ENCODE data around the gene ADK.
"Not testable (repeated sequence)": the region's sequence is repeated elsewhere in the genome, so short reads cannot be mapped to it uniquely, and the experiment has no call there.

ADK gene

DNA sequence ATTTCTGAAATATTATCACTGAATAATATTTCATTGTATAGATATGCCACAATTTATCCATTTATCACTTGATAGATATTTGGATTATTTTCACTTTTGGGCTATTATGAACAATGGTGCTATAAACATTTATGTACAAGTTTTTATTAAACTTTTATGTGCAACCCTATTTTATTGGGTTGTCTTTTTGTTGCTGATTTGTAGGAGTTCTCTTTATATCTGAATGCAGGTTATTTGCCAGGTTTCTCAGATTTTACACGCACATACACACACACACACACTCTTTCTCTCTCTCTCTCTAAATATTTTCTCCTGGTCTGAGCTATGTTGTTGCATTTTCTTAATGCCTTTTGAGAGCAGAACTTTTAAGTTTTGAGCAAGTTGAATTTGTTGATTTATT lies 36.2 kb downstream of the ADK start:
- FAIRE-seq, result no peak

DNA sequence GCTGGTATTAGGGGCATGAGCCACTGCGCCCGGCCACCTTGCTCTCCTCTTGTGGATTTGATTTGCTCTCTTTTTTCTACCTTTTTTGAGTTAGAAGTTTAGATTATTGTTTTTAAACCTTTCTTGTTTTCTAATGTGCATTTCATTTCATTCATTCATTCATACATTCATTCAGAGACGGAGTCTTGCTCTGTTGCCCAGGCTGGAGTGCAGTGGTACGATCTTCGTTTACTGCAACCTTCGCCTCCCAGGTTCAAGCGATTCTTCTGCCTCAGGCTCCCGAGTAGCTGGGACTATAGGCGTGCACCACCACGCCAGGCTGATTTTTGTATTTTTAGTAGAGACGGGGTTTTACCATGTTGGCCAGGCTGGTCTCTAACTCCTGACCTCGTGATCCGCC lies 37.6 kb downstream of the ADK start:
- not testable (repeated sequence) for FAIRE-seq

DNA sequence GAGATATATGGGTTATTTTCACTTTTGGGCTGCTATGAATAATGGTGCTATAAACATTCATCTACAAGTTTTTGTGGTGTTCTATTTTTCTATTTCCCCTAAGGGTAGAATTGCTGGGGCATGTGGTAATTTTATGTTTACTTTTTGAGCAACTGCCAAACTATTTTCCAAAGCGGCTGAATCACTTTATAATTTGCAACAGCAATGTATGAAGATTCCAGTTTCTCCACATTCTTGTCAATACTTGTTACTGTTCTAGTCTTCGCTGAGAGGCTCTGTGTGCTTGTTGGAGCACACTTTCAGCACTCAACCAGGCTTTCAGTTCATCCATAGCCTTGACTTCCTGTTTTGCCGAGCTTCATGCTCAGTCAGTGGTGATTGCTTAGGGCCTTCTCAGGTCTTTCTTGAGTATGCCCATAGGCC lies 39.0 kb downstream of the ADK start:
- peak; percentile 56 for FAIRE-seq

DNA sequence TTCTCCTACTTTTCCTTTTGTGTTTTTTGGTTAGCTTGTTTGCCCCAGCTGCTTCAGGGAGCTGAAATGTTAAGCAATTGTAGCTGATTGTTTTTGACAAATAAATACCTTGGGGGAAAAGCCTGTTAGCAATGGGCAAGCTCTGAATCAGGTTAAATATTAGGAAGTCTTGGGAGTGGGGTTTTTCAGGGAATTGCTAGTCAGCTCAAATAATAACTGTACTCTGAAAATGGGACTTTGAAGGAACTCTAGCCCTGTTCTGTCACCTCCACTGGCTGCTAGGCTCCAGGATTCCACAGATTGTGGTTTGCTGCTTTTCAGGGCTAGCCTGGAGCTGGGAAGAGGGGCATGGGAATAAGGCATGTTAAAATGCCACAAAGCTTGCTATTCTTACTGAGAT lies 39.5 kb downstream of the ADK start:
- FAIRE-seq, result no peak

DNA sequence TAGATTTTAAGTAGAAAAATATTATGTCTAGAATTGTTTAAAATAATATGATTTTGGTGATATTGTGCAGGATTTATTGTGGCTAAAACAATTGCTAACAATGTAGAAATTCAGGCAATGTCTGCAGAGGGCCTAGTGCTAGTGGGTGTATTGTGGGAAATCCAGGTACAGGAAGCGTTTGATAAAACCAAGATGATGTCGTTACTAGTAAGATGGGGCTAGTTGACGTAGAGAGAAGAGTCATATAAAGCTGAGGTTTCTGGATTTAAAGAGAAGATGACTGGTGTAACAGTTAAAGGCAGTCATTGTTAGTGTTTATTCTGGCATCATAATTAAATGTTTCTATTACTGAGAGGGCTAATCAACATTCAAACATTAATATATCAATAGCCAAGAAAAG lies 43.5 kb downstream of the ADK start:
- no peak for FAIRE-seq

DNA sequence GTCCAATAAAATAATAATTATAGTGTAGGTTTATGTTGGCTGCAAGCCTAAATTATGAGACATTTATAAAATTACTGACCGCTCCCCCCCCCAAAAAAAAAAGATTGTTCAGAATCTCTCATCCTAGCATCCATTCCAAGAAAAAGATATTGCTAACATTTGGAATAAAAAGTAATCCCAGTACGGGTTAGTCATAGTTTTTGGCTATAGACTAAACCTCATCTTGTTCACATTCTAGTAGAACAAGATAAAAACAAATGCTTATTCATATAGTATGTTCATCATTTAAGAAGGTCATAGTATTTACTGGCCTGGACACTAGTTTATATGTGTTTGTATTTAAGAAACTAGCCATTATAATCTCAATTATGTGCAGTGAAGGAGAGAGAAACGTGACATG lies 44.0 kb downstream of the ADK start:
- no peak for FAIRE-seq

DNA sequence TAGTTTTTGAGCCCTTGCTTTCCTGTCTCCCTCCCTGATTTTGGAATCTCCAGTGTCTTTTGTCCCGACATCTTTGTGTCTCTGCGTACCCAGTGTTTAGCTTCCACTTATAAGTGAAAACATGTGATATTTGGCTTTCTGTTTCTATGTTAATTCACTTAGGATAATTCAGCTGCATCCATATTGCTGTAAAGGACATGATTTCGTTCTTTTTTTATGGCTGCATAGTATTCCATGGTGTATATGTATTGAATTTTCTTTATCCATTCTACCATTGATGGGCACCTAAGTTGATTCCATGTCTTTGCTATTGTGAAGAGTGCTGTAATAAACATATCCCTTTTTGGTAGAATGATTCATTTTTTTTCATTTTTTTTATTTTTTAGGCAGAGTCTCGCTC lies 48.3 kb downstream of the ADK start:
- FAIRE-seq, result no peak

DNA sequence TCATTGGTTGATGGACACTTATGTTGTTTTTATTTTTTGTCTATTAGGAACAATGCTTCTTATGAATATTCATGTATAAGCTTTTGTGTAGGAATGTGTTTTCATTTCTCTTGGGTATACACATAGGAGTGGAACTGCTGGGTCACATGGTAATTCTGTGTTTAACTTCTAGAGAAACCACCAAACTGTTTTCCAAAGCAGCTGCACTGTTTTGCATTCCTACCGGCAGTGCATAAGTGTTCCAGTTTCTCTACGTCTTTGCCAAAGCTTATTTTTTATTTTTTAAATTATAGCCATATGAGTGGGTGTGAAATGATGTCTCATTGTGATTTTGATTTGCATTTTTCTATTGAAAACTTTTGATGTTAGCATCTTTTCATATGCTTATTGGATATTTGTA lies 51.3 kb downstream of the ADK start:
- FAIRE-seq, result no peak

DNA sequence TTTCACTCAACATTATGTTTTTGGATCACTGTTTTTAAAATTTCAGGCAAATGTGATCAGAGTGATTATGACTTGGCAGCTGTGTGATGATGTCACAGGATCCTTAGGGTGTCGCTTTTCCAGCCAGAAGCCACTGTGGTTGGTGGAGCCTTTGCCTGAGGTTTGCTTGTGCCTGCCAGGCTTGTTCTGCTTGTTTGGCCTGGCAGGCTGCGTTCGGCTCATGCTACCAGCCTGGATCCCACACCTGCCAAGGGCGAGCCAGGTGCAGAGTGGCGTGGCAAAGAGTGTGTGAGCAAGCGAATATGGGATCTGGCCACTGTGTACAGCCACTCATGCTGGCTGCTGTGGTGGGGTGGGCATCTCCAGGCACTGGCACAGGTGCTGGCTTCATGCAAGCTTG lies 55.7 kb downstream of the ADK start:
- FAIRE-seq, result no peak

DNA sequence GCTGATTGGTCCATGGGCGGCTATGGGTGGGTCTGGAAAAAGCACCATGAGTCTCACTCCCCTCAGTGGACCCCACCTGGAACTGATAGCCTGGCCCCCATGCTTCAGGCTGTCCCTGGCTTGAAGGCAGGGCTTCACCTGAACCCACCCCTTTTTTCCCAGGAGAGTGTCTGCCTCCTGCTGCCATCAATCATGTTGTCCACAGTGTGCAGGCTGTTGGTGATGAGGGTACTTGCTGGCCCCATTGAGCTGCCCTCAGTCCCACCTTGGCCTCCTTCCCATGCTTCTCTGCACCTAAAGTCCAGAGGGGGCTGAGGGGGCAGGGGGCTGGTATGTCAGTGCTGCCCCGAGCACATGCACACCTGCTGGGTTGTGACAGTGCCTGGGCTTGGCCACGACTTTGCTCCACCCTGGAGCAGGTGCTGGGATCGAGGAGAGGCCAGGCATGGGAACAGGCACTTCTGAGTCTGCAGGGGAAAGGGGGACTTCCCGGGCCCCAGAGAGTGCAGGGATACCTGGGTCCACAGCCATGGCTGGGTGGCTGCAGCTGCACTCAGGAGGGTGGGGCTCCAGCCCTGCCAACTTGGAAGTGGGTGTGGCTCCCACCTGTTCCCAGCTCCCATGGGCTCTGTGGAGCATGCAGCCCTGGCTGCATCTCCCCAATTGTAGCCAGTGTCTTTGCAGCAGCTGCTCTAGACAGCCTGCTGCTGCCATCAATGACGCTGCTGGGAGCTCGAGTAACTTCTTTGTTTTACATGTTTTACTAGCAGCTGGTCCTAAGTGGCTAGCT lies 56.9 kb downstream of the ADK start:
- FAIRE-seq, result no peak

DNA sequence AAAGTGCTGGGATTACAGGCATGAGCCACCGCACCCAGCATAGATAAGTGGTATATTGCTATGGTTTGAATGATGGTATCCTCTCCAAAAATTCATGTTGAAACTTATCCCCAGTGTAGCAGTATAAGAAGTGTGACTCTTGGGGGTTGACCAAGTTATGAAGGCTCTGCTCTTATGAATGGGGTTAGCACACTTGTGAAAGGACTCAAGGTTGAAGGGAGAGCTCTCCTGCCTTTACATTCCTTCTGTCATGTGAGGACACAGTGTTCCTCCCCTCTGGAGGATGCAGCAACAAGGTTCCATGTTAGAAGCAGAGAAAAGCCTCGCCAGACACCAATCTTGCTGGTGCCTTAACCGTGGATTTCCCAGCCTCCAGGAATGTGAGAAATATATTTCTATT lies 58.0 kb downstream of the ADK start:
- FAIRE-seq, result no peak

DNA sequence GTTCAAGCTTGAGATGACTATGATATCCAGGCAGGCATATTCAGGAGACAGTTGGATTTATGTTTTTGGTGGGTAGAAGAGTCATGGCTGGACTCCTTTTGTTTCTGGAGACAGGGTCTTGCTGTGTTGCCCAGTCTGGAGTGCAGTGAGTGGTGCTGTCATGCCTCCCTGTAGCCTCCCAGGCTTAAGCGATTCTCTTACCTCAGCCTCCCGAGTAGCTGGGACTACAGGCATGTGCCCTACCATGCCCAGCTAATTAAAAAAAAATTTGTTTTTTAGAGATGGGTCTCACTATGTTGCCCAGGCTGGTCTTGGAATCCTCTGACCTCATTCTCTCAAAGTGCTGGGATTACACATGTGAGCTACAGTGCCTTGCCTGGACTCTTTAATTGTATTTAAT lies 62.0 kb downstream of the ADK start:
- no peak for FAIRE-seq

DNA sequence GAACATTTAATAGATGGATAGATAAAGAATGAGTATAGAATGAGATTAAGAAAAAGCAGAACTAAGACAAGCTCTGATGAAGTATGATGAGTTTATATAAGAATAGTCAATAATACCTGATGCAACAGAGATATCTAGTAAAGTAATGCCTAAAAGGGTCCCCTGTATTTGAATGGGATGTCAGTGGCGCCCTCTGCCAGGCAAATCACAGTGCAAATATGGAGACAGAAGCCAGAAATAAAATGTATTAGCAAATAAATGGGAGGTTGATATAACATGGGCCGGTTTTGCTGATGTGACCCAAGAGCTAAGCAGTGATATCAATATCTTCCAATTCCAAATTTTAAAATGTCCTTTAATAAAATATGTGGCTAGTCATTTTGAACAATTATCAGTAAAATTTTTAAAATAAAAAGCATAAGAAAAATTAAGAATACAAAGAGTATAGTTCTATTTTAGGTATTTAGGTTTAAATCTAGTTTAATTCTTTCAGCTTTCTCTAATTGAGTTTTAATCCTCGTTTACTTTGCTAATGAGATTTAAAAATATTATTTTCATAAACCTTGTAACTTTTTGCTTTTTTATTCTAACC lies 62.6 kb downstream of the ADK start:
- FAIRE-seq, result no peak

DNA sequence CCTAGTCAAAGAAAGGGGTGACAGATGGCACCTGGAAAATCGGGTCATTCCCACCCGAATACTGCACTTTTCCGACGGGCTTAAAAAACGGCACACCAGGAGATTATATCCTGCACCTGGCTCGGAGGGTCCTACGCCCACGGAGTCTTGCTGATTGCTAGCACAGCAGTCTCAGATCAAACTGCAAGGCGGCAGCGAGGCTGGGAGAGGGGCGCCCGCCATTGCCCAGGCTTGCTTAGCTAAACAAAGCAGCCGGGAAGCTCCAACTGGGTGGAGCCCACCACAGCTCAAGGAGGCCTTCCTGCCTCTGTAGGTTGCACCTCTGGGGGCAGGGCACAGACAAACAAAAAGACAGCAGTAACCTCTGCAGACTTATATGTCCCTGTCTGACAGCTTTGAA lies 66.1 kb downstream of the ADK start:
- FAIRE-seq, result not testable (repeated sequence)

DNA sequence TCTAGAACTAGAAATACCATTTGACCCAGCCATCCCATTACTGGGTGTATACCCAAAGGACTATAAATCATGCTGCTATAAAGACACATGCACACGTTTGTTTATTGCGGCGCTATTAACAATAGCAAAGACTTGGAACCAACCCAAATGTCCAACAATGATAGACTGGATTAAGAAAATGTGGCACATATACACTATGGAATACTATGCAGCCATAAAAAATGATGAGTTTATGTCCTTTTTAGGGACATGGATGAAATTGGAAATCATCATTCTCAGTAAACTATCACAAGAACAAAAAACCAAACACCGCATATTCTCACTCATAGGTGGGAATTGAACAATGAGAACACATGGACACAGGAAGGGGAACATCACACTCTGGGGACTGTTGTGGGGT lies 71.4 kb downstream of the ADK start:
- FAIRE-seq, result not testable (repeated sequence)

DNA sequence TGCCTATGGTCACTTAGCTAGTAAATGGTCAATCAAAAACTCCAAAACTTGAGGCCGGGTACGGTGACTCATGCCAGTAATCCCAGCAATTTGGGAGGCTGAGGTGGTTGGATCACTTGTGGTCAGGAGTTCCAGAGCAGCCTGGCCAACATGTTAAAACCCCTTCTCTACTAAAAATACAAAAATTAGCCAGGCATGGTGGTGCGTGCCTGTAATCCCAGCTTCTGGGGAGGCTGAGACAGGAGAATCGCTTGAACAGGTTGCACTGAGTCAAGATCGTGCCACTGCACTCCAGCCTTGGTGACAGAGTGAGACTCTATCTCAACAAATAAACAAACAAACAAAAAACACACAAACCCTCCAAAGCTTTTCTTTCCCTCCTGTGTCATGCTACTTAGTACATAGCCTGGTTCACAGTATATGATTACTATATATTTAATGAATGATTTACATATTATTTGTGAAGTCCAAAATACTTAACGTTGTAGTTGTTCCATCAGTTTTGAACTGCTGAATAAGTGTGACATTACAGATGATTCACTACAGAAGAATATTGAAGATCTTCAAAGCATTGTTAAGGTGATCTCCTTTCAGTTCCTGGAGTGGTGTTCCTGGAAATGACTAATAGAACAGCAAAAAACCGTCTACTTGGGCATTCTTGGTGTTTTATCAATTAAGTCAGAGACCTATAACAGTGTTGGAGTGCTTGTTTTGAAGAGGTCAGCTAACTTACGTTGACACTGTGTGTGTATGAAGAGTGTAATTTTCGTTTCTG lies 72.9 kb downstream of the ADK start:
- no peak for FAIRE-seq

DNA sequence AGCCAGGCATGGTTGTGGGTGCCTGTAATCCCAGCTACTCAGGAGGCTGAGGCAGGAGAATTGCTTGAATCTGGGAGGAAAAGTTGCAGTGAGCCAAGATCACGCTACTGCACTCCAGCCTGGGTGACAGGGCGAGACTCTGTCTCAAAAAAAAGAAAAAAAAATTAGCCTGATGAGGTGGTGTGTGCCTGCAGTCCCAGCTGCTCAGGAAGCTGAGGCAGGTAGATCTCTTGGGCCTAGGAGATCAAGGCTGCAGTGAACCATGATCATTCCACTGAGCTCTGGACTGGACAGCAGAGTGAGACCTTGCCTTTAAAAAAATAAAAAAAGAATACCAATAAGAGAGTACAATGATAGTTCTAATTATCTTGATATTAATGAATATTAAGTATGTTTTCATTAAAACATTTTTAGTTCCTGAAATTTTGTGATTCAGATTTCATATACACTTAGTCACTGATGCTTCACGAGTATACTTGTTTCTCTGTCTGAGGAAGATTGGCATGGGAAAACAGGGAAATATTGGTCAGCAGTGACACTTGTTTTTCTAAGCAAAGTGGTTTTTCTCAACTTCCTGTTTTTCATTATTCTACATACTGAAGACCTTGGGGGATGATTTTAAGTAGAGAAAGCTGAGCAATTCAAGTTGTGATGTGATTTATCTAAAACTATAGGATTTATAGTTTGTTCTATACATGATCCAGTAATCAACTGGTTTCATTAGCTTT lies 76.8 kb downstream of the ADK start:
- no peak for FAIRE-seq

DNA sequence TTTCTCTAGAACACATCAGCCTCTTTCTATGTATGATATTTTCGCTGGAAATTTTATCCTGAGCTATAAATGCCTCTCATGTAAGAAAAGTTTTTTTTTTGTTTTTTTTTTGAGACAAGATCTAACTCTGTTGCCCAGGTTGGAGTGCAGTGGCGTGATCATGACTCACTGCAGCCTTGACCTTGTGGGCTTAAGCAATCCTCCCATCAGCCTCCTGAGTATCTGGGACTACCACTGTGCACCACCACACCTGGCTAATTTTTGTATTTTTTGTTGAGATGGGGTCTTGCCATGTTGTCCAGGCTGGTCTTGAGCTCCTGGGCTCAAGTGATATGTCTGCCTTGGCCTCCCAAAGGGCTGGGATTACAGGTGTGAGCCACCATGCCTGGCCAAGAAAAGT lies 80.4 kb downstream of the ADK start:
- FAIRE-seq, result no peak

DNA sequence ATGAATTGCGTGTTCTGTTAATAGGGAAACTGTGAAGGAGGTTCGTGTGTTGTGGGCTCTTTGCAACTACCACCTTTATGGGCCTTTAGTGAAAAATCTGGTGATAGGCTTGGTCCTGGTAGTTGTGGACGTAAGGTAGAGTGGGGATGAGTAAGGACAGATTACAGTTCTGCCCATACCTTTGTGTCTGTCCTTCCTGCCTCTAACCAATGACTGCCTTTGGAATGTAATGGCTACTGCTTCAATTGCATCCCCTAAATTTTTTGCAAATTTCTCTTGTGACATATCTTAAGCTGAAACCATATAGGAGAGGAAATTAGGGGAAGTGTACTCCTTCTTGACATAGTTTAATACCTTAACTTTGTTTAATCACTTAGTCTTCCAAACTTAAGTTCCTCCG lies 82.3 kb downstream of the ADK start:
- peak; percentile 49 for FAIRE-seq

DNA sequence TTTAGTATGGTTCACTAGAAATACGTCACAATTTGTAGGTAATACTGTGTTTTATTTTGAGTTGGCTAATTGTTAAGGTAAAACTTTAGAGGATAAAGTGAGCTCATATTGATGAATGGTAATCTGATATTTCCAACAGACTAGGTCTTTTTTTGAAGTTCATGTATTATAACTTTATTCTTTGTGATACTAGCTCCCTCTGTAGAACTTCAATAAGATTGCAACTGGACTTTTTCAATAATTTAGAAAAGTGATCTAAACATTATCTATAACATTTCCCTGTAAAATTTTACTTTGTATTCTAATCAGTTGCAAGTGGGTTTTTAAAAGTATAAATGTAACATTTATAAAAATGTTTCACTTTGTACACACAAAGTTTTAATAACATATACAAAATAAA lies 83.5 kb downstream of the ADK start:
- FAIRE-seq, result peak; percentile 99

DNA sequence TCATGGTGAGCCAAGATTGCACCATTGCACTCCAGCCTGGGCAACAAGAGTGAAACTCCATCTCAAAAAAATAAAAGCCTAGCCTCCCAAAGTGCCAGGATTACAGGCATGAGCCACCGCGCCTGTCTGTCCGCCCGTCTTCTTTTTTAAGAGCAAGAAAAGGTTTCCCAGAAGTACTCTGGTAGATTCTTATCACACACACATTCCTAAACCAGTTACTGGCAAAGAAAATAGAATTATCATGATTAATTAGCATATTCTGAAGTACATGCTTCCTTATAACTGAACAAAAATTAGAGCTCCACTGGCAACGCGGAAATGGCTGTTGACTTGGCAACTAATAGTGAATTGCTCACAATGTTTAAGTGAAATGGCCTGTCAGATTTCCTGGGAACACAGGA lies 87.0 kb downstream of the ADK start:
- FAIRE-seq, result no peak

DNA sequence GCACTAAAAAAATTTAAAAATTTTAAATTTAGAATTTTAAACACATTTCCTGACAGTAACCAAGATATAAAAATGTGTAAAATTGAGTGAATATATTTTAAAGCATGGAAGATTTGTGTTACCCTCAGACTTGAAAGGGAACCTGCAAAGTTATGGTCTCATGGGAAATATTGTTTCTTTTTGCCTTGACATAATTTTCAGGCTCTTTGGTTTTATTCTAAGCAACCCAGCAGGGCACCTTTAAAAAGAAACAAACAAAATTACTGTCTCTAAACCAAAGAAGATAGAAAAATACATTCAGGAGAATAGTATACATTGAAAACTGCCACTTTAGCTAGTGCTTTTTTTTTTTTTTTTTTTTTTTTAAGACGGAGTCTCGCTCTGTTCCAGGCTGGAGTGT lies 87.5 kb downstream of the ADK start:
- no peak for FAIRE-seq

DNA sequence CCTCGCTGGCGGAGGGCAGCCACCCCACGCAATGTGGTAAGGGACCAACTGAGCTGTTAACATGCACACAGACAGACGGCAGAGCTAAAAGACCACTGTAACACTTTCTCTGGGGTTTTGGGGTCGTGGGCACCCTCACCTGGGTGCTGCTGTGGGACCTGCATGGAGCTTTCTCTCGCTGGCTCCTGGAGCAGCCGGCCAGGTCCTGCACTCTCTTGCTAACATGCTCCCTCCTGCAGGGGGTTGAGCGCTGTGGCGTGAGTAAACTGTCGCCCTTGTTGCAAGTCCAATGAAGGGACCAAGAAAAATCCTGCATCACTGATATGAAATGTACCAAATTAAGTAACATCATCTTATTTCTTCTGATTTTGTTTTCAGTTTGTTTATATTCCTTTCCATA lies 92.0 kb downstream of the ADK start:
- FAIRE-seq, result no peak

Measured in islet of Langerhans (tissue), 1 donor.